K562 (cell line): ENCODE data around the gene RAP1A. TPM values are rescaled to one million over a fixed set of nuclear protein-coding genes. Genes with fewer than 3 reads are reported as not detected.

Experiments
- ATF7 ChIP-seq: fragments of 450-650 bp; IDR thresholded peaks from 2 replicates; pipeline ENCODE4 v1.7.1; 2014; ENCODE audit warnings: mild to moderate bottlenecking, moderate library complexity
- BRCA1 ChIP-seq, 2 experiments: fragments of 450-650 bp in 1 of 2; sonication (generic) in 1 of 2; formaldehyde crosslinking in 1 of 2; IDR thresholded peaks; 2 replicates each; pipeline versions ENCODE4 v1.5.0 to v1.6.1; 2017 to 2020; ENCODE audit warnings: mild to moderate bottlenecking in 1 of 2, missing genetic modification reagents in 1 of 2
- CBFA2T2 ChIP-seq: fragments of 450-650 bp; conservative IDR thresholded peaks from 2 replicates; pipeline ENCODE4 v1.6.1; 2017; ENCODE audit warnings: mild to moderate bottlenecking
- CBX3 ChIP-seq, 2 experiments: IDR thresholded peaks; 1 replicate in 1 of 2; 2 replicates in 1 of 2; pipeline ENCODE4 v1.6.1; 2012; ENCODE audit warnings: inconsistent platforms in 2 of 2, low read length in 2 of 2, borderline replicate concordance in 1 of 2, control low read depth in 1 of 2
- DACH1 ChIP-seq: fragments of 450-650 bp; IDR thresholded peaks from 2 replicates; pipeline ENCODE4 v1.6.1; 2018; ENCODE audit not compliant: partially characterized antibody
- FOXA1 ChIP-seq: fragments of 450-650 bp; IDR thresholded peaks from 2 replicates; pipeline ENCODE4 v1.6.1; 2016; ENCODE audit warnings: mild to moderate bottlenecking, borderline replicate concordance
- HDAC1 ChIP-seq, 2 experiments: fragments of 450-650 bp; IDR thresholded peaks; 2 replicates each; pipeline ENCODE4 v1.6.1; 2016 to 2017; ENCODE audit warnings: inconsistent platforms in 1 of 2, mild to moderate bottlenecking in 1 of 2, moderate library complexity in 1 of 2
- HLTF ChIP-seq: fragments of 450-650 bp; IDR thresholded peaks from 2 replicates; pipeline ENCODE4 v1.6.1; 2016
- IFI16 ChIP-seq: fragments of 250-450 bp; sonication (Bioruptor Pico); IDR thresholded peaks from 2 replicates; pipeline ENCODE4 v2.1.2; 2022; ENCODE audit warnings: mild to moderate bottlenecking, inconsistent platforms
- KLF1 ChIP-seq: fragments of 450-650 bp; IDR thresholded peaks from 2 replicates; pipeline ENCODE4 v1.6.1; 2016; ENCODE audit warnings: missing genetic modification characterization, missing compliant biosample characterization
- LCOR ChIP-seq: sonication (generic); formaldehyde crosslinking; IDR thresholded peaks from 2 replicates; pipeline ENCODE4 v1.8.0; 2022; ENCODE audit warnings: mild to moderate bottlenecking, missing genetic modification reagents
- NCOA1 ChIP-seq: fragments of 450-650 bp; IDR thresholded peaks from 2 replicates; pipeline ENCODE4 v1.6.1; 2016; ENCODE audit warnings: low read depth
- PHB2 ChIP-seq: fragments of 450-650 bp; IDR thresholded peaks from 2 replicates; pipeline ENCODE4 v1.6.1; 2017; ENCODE audit warnings: low read depth
- POLR3A ChIP-seq: IDR thresholded peaks from 2 replicates; pipeline ENCODE4 v1.6.1; 2011; ENCODE audit warnings: borderline replicate concordance, mild to moderate bottlenecking, moderate library complexity; ENCODE audit not compliant: insufficient read length, insufficient read depth; ENCODE audit errors: extremely low read depth
- SMAD1 ChIP-seq: fragments of 150-350 bp; IDR thresholded peaks from 2 replicates; pipeline ENCODE4 v1.6.1; 2014; ENCODE audit warnings: low read length, low read depth; ENCODE audit not compliant: partially characterized antibody
- STAT6 ChIP-seq: sonication (generic); formaldehyde crosslinking; IDR thresholded peaks from 2 replicates; pipeline ENCODE4 v1.8.1; 2023; ENCODE audit warnings: mild to moderate bottlenecking, missing genetic modification reagents
- TFAP4 ChIP-seq: sonication (generic); formaldehyde crosslinking; IDR thresholded peaks from 2 replicates; pipeline ENCODE4 v1.8.0; 2022; ENCODE audit warnings: missing genetic modification reagents, mild to moderate bottlenecking, moderate library complexity, borderline replicate concordance
- ZFP1 ChIP-seq: fragments of 450-650 bp; formaldehyde crosslinking; IDR thresholded peaks from 2 replicates; pipeline ENCODE4 v1.4.0; 2020; ENCODE audit warnings: mild to moderate bottlenecking, mixed read lengths
- ZNF445 ChIP-seq: fragments of 250-450 bp; sonication (Bioruptor Pico); IDR thresholded peaks from 2 replicates; pipeline ENCODE4 v1.4.0; 2020; ENCODE audit warnings: low read depth, mild to moderate bottlenecking, moderate library complexity
- ZNF699 ChIP-seq: fragments of 250-450 bp; sonication (Bioruptor Pico); IDR thresholded peaks from 2 replicates; pipeline ENCODE4 v1.8.0; 2021; ENCODE audit warnings: mild to moderate bottlenecking, moderate library complexity; ENCODE audit not compliant: insufficient replicate concordance
- ZNF79 ChIP-seq: fragments of 250-450 bp; sonication (Bioruptor Pico); IDR thresholded peaks from 2 replicates; pipeline ENCODE4 v1.4.0; 2020; ENCODE audit warnings: low read depth, mild to moderate bottlenecking, moderate library complexity
- polyA plus RNA-seq, 8 experiments: library from polyadenylated mRNA; depleted of rRNA in 4 of 8; stranded (reverse) in 5 of 8; unstranded in 3 of 8; fragments of >200 nt; fragmentation: Nextera tagmentation in 2 of 8; fragmentation: Illumina TruSeq in 1 of 8; extraction: Ambion mirVana in 2 of 8; extraction: Trizol in 1 of 8; gene quantifications; 2 replicates each; pipeline versions ENCODE4 v1.2.1 to v1.2.3, GENCODE V29; 2011 to 2014; ENCODE audit warnings: inconsistent platforms in 1 of 8, missing spikeins in 1 of 8
- total RNA-seq, 7 experiments: library from RNA; depleted of rRNA in 6 of 7; stranded (reverse); fragments of >200 nt in 6 of 7; fragmentation: Illumina TruSeq in 2 of 7; extraction: Trizol in 2 of 7; gene quantifications; 2 replicates each; pipeline versions ENCODE4 v1.2.1 to v1.2.3, GENCODE V29; 2011 to 2021; ENCODE audit warnings: low replicate concordance in 1 of 7
- TF ChIP-seq, protein P1 (sequence below): fragments of 250-450 bp; sonication (Bioruptor Pico); IDR thresholded peaks from 2 replicates; pipeline ENCODE4 v1.4.0; 2020; ENCODE audit warnings: mild to moderate bottlenecking, moderate library complexity, borderline replicate concordance

RAP1A gene
- total and polyA plus RNA-seq, 9 of the 15 experiments (the other 6 are each of a cell fraction or from before 2014, with no cell fraction given), result 13.4 to 86.2 (median 32.5) TPM

GRCh38 chr1:111619635-111620440 lies at the start of gene RAP1A (continued):
- peak; percentile 54 for TF ChIP-seq ATF7
- TF ChIP-seq KLF1, result no peak
- TF ChIP-seq LCOR (CRISPR knock-in tag), result no peak
- TF ChIP-seq HDAC1 (IDR thresholded peaks at IDR 0.05), result 0 out of 4 replicates have a peak, but pooled peaks of 1 of the 2 experiments have one; percentile 27
- TF ChIP-seq IFI16, result no peak
- TF ChIP-seq ZNF79 (CRISPR knock-in tag), result no peak
- TF ChIP-seq ZNF699 (CRISPR knock-in tag), result no peak
- no peak for TF ChIP-seq SMAD1
- TF ChIP-seq POLR3A, result no peak
- no peak for TF ChIP-seq FOXA1
- no peak for TF ChIP-seq NCOA1
- no peak for TF ChIP-seq BRCA1 (IDR thresholded peaks at IDR 0.05)
- TF ChIP-seq BRCA1 (CRISPR knock-in tag; IDR thresholded peaks at IDR 0.05), result no peak
- TF ChIP-seq ZFP1 (CRISPR knock-in tag), result no peak
- TF ChIP-seq CBFA2T2, result no peak
- TF ChIP-seq, protein P1, sequence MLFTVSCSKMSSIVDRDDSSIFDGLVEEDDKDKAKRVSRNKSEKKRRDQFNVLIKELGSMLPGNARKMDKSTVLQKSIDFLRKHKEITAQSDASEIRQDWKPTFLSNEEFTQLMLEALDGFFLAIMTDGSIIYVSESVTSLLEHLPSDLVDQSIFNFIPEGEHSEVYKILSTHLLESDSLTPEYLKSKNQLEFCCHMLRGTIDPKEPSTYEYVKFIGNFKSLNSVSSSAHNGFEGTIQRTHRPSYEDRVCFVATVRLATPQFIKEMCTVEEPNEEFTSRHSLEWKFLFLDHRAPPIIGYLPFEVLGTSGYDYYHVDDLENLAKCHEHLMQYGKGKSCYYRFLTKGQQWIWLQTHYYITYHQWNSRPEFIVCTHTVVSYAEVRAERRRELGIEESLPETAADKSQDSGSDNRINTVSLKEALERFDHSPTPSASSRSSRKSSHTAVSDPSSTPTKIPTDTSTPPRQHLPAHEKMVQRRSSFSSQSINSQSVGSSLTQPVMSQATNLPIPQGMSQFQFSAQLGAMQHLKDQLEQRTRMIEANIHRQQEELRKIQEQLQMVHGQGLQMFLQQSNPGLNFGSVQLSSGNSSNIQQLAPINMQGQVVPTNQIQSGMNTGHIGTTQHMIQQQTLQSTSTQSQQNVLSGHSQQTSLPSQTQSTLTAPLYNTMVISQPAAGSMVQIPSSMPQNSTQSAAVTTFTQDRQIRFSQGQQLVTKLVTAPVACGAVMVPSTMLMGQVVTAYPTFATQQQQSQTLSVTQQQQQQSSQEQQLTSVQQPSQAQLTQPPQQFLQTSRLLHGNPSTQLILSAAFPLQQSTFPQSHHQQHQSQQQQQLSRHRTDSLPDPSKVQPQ (CRISPR knock-in tag), result no peak
- TF ChIP-seq DACH1, result no peak
- TF ChIP-seq CBX3 (IDR thresholded peaks at IDR 0.05; ENCODE audit: borderline replicate concordance in 1 of 2, low read length in 2 of 2), result no peak
- no peak for TF ChIP-seq HLTF
- TF ChIP-seq ZNF445, result no peak
- no peak for TF ChIP-seq PHB2
- peak; percentile 43 for TF ChIP-seq TFAP4 (CRISPR knock-in tag)
- 0 out of 2 replicates have a peak, but pooled peaks have one; percentile 46 for TF ChIP-seq STAT6 (CRISPR knock-in tag)
